GM21529 (cell line): ENCODE measurements around the gene WNK2.

Experiments used
- ATAC-seq: cut with Tn5 transposase; IDR thresholded peaks from one replicate; pipeline ENCODE4 v1.9.1; 2021; ENCODE audit not compliant: unreplicated experiment

WNK2 gene

GRCh38 chr9:93291536-93292287 lies 107.8 kb downstream of the WNK2 start:
- ATAC-seq, result no peak

- no peak for ATAC-seq
Measured at GRCh38 chr9:93292288-93292615, 108.3 kb downstream of the WNK2 start.

GRCh38 chr9:93292664-93293328 lies 108.9 kb downstream of the WNK2 start:
- no peak for ATAC-seq

- no peak for ATAC-seq
Measured at GRCh38 chr9:93294011-93294410, 110.1 kb downstream of the WNK2 start.

- no peak for ATAC-seq
Measured at GRCh38 chr9:93295031-93295430, 111.1 kb downstream of the WNK2 start.

- ATAC-seq, result no peak
Measured at GRCh38 chr9:93295456-93296076, 111.6 kb downstream of the WNK2 start.

- no peak for ATAC-seq
Measured at GRCh38 chr9:93296889-93297480, 113.0 kb downstream of the WNK2 start.

- ATAC-seq, result no peak
Measured at GRCh38 chr9:93297659-93298497, 113.9 kb downstream of the WNK2 start.

- no peak for ATAC-seq
Measured at GRCh38 chr9:93298498-93299417, 114.8 kb downstream of the WNK2 start.

GRCh38 chr9:93299418-93300174 lies 115.7 kb downstream of the WNK2 start:
- no peak for ATAC-seq

- ATAC-seq, result no peak
Measured at GRCh38 chr9:93300175-93300572, 116.2 kb downstream of the WNK2 start.

- ATAC-seq, result no peak
Measured at GRCh38 chr9:93300585-93301081, 116.7 kb downstream of the WNK2 start.

GRCh38 chr9:93301291-93301811 lies 117.4 kb downstream of the WNK2 start:
- ATAC-seq, result no peak

GRCh38 chr9:93301911-93302541 lies 118.1 kb downstream of the WNK2 start:
- ATAC-seq, result no peak

GRCh38 chr9:93302586-93303257 lies 118.8 kb downstream of the WNK2 start:
- no peak for ATAC-seq

- no peak for ATAC-seq
Measured at GRCh38 chr9:93303258-93303771, 119.4 kb downstream of the WNK2 start.

- no peak for ATAC-seq
Measured at GRCh38 chr9:93303806-93304573, 120.1 kb downstream of the WNK2 start.
